ENCODE results near the gene ZNF367. TPM values are rescaled to one million over a fixed set of nuclear protein-coding genes. Genes with fewer than 3 reads are reported as not detected.
"Not testable (repeated sequence)": the region's sequence is repeated elsewhere in the genome, so short reads cannot be mapped to it uniquely, and the experiment has no call there.

Gene ZNF367
- total and polyA plus RNA-seq, 2 experiments from 2014 or later = 0.98 to 3.6 TPM

DNA sequence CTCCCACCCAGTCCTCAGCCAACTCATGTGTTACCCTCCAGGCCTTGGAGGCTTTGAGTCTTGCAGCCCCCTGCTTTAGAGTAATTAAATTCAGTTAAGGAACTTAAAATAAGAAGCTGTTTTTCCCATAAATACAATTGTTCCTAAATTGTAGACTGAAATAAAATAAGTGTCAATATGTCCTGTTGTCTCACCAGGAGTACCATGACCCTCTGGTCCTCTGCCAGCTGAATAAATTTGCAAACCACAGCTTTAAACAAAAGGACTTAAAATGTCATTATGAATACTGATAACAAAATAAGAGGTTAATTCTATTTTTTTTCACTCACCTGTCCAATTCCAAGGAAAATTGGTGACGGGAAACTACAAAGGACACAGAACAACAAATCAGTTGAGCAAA, 50.2 kb downstream of the ZNF367 start:
- H3K4me3 ChIP-seq = no peak overlapping the region
- H3K36me3 ChIP-seq (replicated peaks; ENCODE audit: insufficient read depth, low read depth) = no peaks in the 10 kb centered on the region
- H3K4me1 ChIP-seq (ENCODE audit: insufficient read depth) = peaks cover 9% of the 10 kb centered on the region
- no peaks in the 10 kb centered on the region for H4K20me1 ChIP-seq (ENCODE audit: insufficient read depth, poor library complexity, severe bottlenecking)
- H3K4me2 ChIP-seq = no peak overlapping the region
- 95% methylated on average over 1 of the region's 1 CpG for WGBS (ENCODE audit: low lambda C conversion rate, missing lambda C conversion rate)
- TF ChIP-seq EZH2 (IDR thresholded peaks at IDR 0.05; ENCODE audit: borderline replicate concordance) = no peak
- TF ChIP-seq EZH2phosphoT487 (IDR thresholded peaks at IDR 0.05; ENCODE audit: low read depth, severe bottlenecking, unreplicated experiment) = no peak
- TF ChIP-seq, protein P1, sequence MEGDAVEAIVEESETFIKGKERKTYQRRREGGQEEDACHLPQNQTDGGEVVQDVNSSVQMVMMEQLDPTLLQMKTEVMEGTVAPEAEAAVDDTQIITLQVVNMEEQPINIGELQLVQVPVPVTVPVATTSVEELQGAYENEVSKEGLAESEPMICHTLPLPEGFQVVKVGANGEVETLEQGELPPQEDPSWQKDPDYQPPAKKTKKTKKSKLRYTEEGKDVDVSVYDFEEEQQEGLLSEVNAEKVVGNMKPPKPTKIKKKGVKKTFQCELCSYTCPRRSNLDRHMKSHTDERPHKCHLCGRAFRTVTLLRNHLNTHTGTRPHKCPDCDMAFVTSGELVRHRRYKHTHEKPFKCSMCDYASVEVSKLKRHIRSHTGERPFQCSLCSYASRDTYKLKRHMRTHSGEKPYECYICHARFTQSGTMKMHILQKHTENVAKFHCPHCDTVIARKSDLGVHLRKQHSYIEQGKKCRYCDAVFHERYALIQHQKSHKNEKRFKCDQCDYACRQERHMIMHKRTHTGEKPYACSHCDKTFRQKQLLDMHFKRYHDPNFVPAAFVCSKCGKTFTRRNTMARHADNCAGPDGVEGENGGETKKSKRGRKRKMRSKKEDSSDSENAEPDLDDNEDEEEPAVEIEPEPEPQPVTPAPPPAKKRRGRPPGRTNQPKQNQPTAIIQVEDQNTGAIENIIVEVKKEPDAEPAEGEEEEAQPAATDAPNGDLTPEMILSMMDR (IDR thresholded peaks at IDR 0.05; ENCODE audit: poor library complexity) = no peak
- peaks cover 68% of the 10 kb centered on the region for H3K79me2 ChIP-seq
- no peaks in the 10 kb centered on the region for H3K9me2 ChIP-seq (replicated peaks; ENCODE audit: insufficient read depth)
- H3K9me3 ChIP-seq (ENCODE audit: low read depth) = no peaks in the 10 kb centered on the region
- H2AFZ ChIP-seq = no peak overlapping the region
- no peak for DNase-seq (ENCODE audit: low spot score)
- H3K27ac ChIP-seq = no peak overlapping the region
- H3K27me3 ChIP-seq = no peaks in the 10 kb centered on the region

DNA sequence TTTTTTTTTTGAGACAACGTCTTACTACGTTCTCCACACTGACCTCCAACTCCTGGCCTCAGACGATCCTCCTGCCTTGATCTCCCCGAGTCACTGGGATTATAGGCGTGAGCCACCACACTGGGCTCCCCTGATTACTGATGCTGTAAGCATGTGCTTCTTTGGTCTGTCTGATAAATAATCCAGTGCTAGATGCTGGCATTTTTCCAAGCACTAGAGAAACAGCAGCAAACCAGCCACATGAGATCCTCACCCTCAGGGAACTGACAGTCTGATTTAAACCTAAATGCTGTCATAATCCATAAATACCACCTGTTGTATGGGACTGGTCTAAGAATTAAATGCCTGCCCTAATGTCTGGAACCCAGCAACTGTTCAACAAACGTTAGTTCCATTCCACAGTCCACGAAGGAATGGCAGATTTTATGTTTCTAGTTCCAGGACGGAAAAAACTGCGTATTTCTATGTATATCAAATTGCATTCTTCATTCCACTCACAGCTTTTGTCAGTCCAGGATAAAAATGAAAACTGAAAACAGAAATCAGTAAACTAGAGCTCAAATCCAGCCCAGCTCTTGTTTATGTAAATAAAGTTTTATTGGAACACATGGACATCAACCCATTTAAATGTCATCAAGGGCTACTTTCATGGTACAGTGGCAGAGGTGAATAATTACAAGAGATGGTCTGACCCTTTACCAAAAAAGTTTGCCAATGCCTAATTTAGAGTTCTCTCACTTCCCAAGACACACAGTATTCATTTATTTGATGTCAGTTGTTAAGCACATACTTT, 54.8 kb downstream of the ZNF367 start:
- Histone ChIP-seq H3K79me2 (peaks cover 34% of the 10 kb centered on the region), H3K27me3 (no peaks in the 10 kb centered on the region), H3K4me1 (ENCODE audit: insufficient read depth) (peaks cover 9% of the 10 kb centered on the region), H3K36me3 (replicated peaks; ENCODE audit: insufficient read depth, low read depth) (no peaks in the 10 kb centered on the region), H2AFZ (no peak overlapping the region), H3K4me3 (no peak overlapping the region), H3K9me3 (ENCODE audit: low read depth) (no peaks in the 10 kb centered on the region), H3K9me2 (replicated peaks; ENCODE audit: insufficient read depth) (no peaks in the 10 kb centered on the region), H3K4me2 (no peak overlapping the region), H3K27ac (no peak overlapping the region), H4K20me1 (ENCODE audit: insufficient read depth, poor library complexity, severe bottlenecking) (no peaks in the 10 kb centered on the region)
- DNase-seq (ENCODE audit: low spot score) = no peak
- no peak for TF ChIP-seq EZH2 (IDR thresholded peaks at IDR 0.05; ENCODE audit: borderline replicate concordance)
- TF ChIP-seq EZH2phosphoT487 (IDR thresholded peaks at IDR 0.05; ENCODE audit: low read depth, severe bottlenecking, unreplicated experiment) = no peak
- TF ChIP-seq, protein P1 (IDR thresholded peaks at IDR 0.05; ENCODE audit: poor library complexity) = no peak
- 93% methylated on average over 9 of the region's 9 CpGs for WGBS (ENCODE audit: low lambda C conversion rate, missing lambda C conversion rate)

DNA sequence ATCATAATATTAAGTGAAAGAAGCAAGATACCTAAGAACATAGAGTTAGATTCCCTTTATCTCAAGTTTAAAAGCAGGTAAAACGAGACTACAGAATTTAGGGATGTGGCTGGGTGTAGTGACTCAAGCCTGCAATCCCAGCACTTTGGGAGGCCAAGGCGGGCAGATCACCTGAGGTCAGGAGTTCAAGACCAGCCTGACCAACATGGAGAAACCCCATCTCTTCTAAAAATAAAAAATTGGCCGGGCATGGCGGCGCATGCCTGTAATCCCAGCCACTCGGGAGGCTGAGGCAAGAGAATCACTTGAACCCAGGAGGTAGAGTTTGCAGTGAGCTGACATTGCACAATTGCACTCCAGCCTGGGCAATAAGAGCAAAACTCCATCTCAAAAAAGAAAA, 56.1 kb downstream of the ZNF367 start:
- 96% methylated on average over 6 of the region's 6 CpGs for WGBS (ENCODE audit: low lambda C conversion rate, missing lambda C conversion rate)
- not testable (repeated sequence) for H3K27me3 ChIP-seq; H3K36me3 ChIP-seq (replicated peaks; ENCODE audit: insufficient read depth, low read depth)

DNA sequence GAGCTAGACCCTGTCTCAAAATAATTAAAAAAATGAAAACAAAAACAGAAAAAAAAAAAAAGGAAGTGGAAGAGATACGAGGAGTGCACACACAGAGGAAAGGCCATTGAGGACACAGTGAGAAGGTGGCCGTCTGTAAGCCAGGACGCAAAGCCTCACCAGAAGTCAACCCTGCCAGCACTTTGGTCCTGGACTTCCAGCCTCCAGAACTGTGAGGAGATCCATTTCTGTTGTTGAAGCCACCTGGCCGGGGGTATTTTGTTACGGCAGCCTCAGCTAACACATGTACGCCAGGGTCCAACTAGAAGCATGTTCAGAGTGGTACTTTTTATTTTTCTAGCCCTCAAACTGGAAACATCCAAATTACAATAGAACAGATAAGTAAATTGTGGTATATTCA, 56.5 kb downstream of the ZNF367 start:
- Histone ChIP-seq H3K4me3 (no peak overlapping the region), H4K20me1 (ENCODE audit: insufficient read depth, poor library complexity, severe bottlenecking) (no peaks in the 10 kb centered on the region), H3K36me3 (replicated peaks; ENCODE audit: insufficient read depth, low read depth) (no peaks in the 10 kb centered on the region), H3K27ac (no peak overlapping the region), H3K4me1 (ENCODE audit: insufficient read depth) (peaks cover 9% of the 10 kb centered on the region), H3K27me3 (no peaks in the 10 kb centered on the region), H3K79me2 (peaks cover 23% of the 10 kb centered on the region), H3K9me2 (replicated peaks; ENCODE audit: insufficient read depth) (no peaks in the 10 kb centered on the region), H3K9me3 (ENCODE audit: low read depth) (no peaks in the 10 kb centered on the region), H2AFZ (no peak overlapping the region), H3K4me2 (no peak overlapping the region)
- 97% methylated on average over 6 of the region's 6 CpGs for WGBS (ENCODE audit: low lambda C conversion rate, missing lambda C conversion rate)
- DNase-seq (ENCODE audit: low spot score) = no peak
- TF ChIP-seq EZH2phosphoT487 (IDR thresholded peaks at IDR 0.05; ENCODE audit: low read depth, severe bottlenecking, unreplicated experiment) (no peak), EZH2 (IDR thresholded peaks at IDR 0.05; ENCODE audit: borderline replicate concordance) (no peak)
- TF ChIP-seq, protein P1 (IDR thresholded peaks at IDR 0.05; ENCODE audit: poor library complexity) = no peak

More for the DNA sequence above, 56.1 kb downstream of the ZNF367 start:
- H4K20me1 ChIP-seq (ENCODE audit: insufficient read depth, poor library complexity, severe bottlenecking); H3K4me1 ChIP-seq (ENCODE audit: insufficient read depth); H3K27ac ChIP-seq; H3K9me3 ChIP-seq (ENCODE audit: low read depth); DNase-seq (ENCODE audit: low spot score); H3K9me2 ChIP-seq (replicated peaks; ENCODE audit: insufficient read depth); H3K4me3 ChIP-seq; H3K4me2 ChIP-seq; H2AFZ ChIP-seq: not testable (repeated sequence)
- peaks cover 23% of the 10 kb centered on the region for H3K79me2 ChIP-seq

Measured in hepatocyte (in vitro differentiated cells).